Endothelial cell (in vitro differentiated cells): ENCODE measurements around the gene CAMTA1. TPM values are rescaled to one million over a fixed set of nuclear protein-coding genes. Genes with fewer than 3 reads are reported as not detected.

Source experiments
- DNase-seq: peaks from one replicate; pipeline ENCODE4 v3.0.0; 2021; ENCODE audit warnings: low spot score
- H3K27ac Mint-ChIP-seq: one replicate; pipeline ENCODE4 v1.8.0; 2021; ENCODE audit warnings: mixed read lengths, inconsistent platforms; ENCODE audit not compliant: unreplicated experiment
- H3K27me3 Mint-ChIP-seq: one replicate; pipeline ENCODE4 v1.8.0; 2021; ENCODE audit warnings: mild to moderate bottlenecking, moderate library complexity, mixed read lengths, inconsistent platforms; ENCODE audit not compliant: unreplicated experiment
- H3K36me3 Mint-ChIP-seq: one replicate; pipeline ENCODE4 v1.8.0; 2021; ENCODE audit warnings: mild to moderate bottlenecking, low read depth, mixed read lengths, inconsistent platforms; ENCODE audit not compliant: unreplicated experiment
- H3K4me1 Mint-ChIP-seq: one replicate; pipeline ENCODE4 v1.8.0; 2021; ENCODE audit warnings: mild to moderate bottlenecking, mixed read lengths, inconsistent platforms; ENCODE audit not compliant: unreplicated experiment
- H3K4me3 Mint-ChIP-seq: one replicate; pipeline ENCODE4 v1.8.0; 2021; ENCODE audit warnings: mild to moderate bottlenecking, mixed read lengths, inconsistent platforms; ENCODE audit not compliant: unreplicated experiment
- H3K9me3 Mint-ChIP-seq: one replicate; pipeline ENCODE4 v1.8.0; 2021; ENCODE audit warnings: mixed read lengths, inconsistent platforms; ENCODE audit not compliant: unreplicated experiment
- CTCF ChIP-seq: fragments of 200-600 bp; sonication (generic); IDR thresholded peaks from one replicate; pipeline ENCODE4 v1.5.0; 2021; ENCODE audit warnings: antibody characterized with exemption; ENCODE audit not compliant: unreplicated experiment
- total RNA-seq: library from RNA; stranded (reverse); fragmentation: NEBNext Ultra II Directional; extraction: Animal tissue kit (Norgen Biotek cat#: 25700); gene quantifications from one replicate; pipeline ENCODE4 v1.2.1, GENCODE V29; 2021; ENCODE audit not compliant: unreplicated experiment

The CAMTA1 gene
- total RNA-seq, 1 donor from 2014 or later: 87.3 TPM

- Mint-ChIP-seq H3K9me3 (no peaks in the 10 kb centered on the region), H3K36me3 (no peaks in the 10 kb centered on the region), H3K27me3 (peaks cover under 1% of the 10 kb centered on the region), H3K27ac (no peak overlapping the region), H3K4me1 (peaks cover 11% of the 10 kb centered on the region), H3K4me3 (no peak overlapping the region)
- no peak for TF ChIP-seq CTCF
- no peak for DNase-seq
Observed at GRCh38 chr1:7348580-7348979, 563.3 kb downstream of the CAMTA1 start.

DNA sequence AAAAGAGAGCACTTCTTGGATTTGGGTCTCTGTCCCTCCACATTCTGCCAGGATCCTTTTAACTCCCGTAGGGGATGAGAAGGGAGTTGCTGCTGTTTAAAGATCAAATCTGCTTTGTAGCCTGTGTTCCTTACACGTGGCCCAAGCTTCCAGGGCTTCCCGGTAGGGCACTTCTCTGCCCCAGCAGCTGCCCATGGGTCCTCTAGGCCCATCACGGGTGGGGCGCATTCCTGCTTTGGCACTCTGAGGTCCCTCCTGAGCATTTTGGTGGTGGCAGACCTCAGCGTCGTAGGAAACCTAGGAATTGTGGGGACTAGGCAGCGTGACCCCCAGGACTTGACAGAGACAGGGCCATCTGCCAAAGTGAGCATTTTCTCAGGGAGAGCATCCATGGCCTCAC lies 565.5 kb downstream of the CAMTA1 start:
- no peak for TF ChIP-seq CTCF
- H3K4me1 Mint-ChIP-seq: peaks cover 3% of the 10 kb centered on the region
- no peaks in the 10 kb centered on the region for H3K9me3 Mint-ChIP-seq
- H3K36me3 Mint-ChIP-seq: no peaks in the 10 kb centered on the region
- no peak overlapping the region for H3K27ac Mint-ChIP-seq
- no peak for DNase-seq
- no peak overlapping the region for H3K4me3 Mint-ChIP-seq
- H3K27me3 Mint-ChIP-seq: no peaks in the 10 kb centered on the region

DNA sequence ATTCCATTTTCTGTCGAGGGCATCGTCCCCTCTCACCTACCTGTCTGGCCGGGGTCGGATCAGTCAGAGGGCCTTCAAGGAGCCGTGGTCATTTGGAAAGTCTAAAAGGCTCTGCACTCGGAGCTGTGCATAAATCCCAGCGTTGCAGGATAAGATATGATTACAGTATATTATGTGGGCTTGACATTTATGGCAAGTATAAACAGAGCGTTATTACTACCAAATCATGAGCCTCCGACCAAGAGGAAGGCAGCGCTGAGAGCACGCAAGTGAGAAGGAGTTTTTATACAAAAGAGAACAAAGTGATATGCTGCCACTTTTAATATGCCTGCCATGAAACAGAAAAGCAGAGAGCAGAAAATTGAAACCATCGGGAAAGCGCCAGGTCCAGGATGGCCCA lies 566.4 kb downstream of the CAMTA1 start:
- Mint-ChIP-seq H3K4me3 (no peak overlapping the region), H3K36me3 (no peaks in the 10 kb centered on the region), H3K9me3 (no peaks in the 10 kb centered on the region), H3K27ac (no peak overlapping the region), H3K4me1 (peaks cover 3% of the 10 kb centered on the region), H3K27me3 (peaks cover 1% of the 10 kb centered on the region)
- no peak for TF ChIP-seq CTCF
- DNase-seq: no peak

DNA sequence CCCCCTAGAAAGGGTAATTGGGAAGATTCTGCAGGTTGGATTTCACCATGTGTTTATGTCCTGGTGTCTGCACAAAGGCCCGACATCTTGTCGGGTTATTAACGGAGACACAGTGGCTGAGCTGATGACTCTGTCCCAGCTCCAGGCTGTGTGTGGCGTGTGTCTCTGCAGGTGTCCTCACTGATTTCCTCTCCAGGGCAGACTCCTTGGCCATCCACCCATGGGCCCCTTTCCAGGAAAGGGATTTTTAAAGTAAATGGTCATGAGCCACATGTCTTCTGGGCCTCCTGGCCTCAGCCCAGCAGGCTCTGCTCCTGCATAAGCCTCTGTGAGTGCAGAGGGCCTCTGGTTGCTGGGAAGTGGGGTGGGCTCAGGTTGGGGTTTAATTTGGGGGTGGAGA lies 567.1 kb downstream of the CAMTA1 start:
- H3K9me3 Mint-ChIP-seq: no peaks in the 10 kb centered on the region
- no peak overlapping the region for H3K27ac Mint-ChIP-seq

DNA sequence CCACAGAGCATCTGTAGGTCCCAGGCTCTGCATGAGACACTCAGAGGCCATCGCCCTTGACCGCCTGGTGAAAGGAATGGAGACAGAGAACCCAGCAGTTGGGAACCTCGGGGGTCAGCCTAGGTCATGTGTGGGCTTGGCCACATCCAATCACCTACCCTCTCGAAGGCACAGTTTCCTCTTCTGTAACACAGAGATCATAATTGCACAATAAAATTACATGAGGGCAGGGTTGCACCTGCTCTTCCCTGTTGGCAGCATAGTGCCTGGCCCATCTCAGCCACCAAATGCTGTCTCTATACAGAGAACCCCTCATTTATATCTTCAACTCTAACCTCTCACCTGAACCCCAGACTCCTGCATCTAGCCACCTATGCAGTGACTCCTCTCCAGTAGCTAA lies 567.7 kb downstream of the CAMTA1 start:
- no peak for TF ChIP-seq CTCF
- Mint-ChIP-seq H3K27me3 (peaks cover 2% of the 10 kb centered on the region), H3K4me1 (peaks cover 3% of the 10 kb centered on the region), H3K9me3 (no peaks in the 10 kb centered on the region), H3K4me3 (no peak overlapping the region), H3K36me3 (no peaks in the 10 kb centered on the region), H3K27ac (no peak overlapping the region)
- no peak for DNase-seq

More for the DNA sequence above, 567.1 kb downstream of the CAMTA1 start:
- TF ChIP-seq CTCF: no peak
- no peak for DNase-seq
- no peak overlapping the region for H3K4me3 Mint-ChIP-seq
- H3K27me3 Mint-ChIP-seq: peaks cover 2% of the 10 kb centered on the region
- peaks cover 3% of the 10 kb centered on the region for H3K4me1 Mint-ChIP-seq
- no peaks in the 10 kb centered on the region for H3K36me3 Mint-ChIP-seq
